Posterior vena cava (tissue), 2 donors: ENCODE data around the gene AADAT. TPM values are rescaled to one million over a fixed set of nuclear protein-coding genes. Genes with fewer than 3 reads are reported as not detected.

Experiments
- DNase-seq: peaks from one replicate; pipeline ENCODE4 v3.0.0-alpha.2; 2020; ENCODE audit warnings: low spot score
- intact Hi-C, 2 donors: fragments of 100-400 bp; cut with DNase I; formaldehyde crosslinking; loops; one replicate each; pipeline versions ENCODE4 v1.14.1 to v1.14.2; 2022 to 2023
- total RNA-seq, 2 donors: library from RNA; stranded (reverse); fragmentation: NEBNext Ultra II Directional; extraction: Animal tissue kit (Norgen Biotek cat#: 25700); gene quantifications; one replicate each; pipeline ENCODE4 v1.2.1, GENCODE V29; 2021
- donor health status: DM: yes; HTN: yes; CAD: no.
- donor health status: DM: yes; HTN: yes; CAD: no.

The AADAT gene
- total RNA-seq, 2 donors from 2014 or later: 3.5 to 4.4 TPM

DNA sequence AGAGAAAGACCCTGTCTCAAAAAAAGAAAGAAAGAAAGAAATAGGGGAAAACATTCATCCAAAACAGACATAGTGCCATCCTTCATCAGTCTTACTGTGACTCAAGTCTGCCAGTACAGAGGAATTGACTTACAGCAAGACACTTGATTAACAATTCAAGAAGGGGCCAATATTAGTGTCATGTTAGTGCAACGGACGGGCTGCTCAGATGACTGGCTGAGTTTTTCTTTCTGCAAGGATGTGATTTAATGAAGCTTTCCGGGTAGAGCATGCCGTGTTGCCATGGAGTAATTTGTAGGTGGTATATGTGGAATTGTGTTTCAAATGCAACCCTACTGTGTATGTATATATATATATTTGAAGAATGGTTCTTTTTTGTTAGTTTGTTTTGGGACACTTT is 51.0 kb downstream of the AADAT start:
- no peak for DNase-seq
- intact Hi-C loops: no loop called here

DNA sequence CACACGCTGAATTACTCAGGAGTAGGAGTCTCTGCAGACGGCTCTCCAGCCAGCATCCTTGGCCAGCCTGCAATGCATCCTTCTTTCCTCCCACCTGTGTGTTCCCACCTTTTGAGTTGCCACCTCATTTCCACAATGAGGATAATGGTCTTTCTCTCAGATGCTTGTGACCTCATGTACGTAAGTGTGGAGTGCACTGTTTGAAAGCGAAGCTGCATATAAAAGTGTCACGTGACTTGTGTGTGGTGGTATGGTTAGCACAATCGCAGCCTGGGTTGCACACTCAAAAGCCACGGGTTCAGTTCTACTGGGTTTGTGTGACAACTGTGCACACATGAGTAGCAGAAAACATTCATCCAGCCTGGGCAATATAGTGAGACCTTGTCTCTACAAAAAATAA is 51.5 kb downstream of the AADAT start:
- intact Hi-C loops: no loop called here
- DNase-seq: no peak

DNA sequence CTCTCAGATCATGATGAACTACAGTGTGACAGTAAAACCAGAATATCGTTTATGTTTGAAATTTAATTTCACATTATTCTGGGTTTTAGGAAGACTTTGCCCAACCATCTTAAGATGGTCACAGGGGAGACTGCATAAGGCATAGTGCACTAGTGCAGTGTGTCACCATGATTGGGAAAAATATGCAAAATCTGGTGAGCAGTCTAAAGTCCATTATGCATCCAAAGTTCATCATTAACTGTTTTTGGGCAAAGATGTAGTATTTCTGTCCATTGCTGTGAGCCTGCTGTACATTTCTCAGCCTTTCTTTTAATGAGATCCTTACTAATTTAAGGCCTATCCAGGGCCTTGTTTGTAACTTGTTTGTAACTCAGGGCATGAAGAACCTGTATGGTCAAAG is 52.3 kb downstream of the AADAT start:
- DNase-seq: no peak
- intact Hi-C loops: no loop called here

DNA sequence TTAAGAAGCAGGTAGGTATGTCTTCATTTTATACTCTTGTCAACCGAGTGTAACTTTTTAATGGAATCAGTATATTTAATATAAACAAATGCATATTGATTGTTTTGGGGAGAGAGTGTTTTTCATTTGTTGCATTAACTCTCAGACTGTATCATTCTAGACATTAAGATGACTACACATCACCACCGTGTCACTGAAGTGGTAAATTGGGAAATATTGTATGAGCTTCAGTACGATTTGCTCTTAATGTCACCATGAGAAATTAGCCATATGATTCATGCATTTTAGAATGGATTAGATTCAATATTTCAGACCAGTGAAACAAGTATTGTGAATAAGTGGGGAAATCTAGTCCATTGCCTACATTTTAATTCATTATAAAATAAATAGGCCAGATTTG is 53.9 kb downstream of the AADAT start:
- DNase-seq: no peak
- intact Hi-C loops: no loop called here

DNA sequence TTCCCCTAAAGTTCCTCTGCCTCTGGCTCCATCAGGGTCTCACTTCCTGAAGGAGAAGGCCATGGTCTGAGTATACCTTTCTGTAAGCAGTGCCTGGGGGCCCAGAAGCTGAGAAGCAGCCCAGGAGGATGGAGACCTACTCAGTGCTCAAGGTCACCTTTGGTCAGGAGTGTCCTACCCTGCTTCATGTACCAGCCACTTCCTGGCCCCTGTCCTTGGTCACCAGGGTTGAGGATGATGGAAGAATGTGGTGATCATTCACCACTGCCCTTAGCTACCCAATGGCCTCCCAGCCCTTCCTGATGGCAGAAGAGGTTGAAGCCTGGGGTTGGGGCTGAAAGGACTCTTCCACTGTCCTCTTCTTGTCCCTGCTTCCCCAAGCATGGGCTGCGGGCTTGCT is 54.5 kb downstream of the AADAT start:
- no peak for DNase-seq
- intact Hi-C loops: no loop called here

DNA sequence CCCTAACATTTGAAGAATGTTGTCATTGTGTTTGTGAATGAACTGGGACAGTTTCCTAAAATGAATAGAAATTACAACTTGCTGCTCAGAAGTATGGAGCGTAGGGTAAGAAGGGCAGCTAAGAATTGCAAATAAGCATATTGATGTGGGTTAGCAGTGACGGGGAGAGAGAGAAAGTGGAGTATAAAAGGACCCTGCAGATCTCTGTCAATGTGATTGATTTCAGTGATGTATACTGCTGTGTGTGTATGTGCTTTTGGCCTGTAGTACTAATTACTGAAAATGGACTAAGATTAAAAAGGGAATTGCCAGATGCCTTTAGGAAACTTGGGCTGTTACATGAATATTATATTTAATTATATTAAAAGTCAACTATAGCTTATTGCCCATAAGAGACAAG is 55.8 kb downstream of the AADAT start:
- intact Hi-C loops: no loop called here
- DNase-seq: no peak

DNA sequence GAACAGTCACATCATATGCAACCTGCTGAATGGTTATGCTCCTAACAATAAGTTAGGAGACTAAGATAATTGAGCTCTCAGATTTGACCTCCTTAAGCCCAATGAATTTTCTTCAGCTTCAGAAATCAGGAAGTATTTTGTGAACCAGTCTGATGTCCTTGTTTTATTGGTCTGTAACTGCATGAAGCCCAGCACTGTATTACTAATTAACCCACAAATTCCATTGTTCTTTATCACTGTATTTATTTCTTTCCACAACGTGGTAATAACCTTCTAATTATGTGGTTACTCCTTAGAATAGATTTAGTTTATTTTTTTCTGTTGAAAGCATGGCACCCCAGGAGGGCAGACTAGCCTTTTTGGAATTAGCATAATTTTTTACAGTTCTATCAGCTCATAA is 59.6 kb downstream of the AADAT start:
- intact Hi-C loops: no loop called here
- no peak for DNase-seq

DNA sequence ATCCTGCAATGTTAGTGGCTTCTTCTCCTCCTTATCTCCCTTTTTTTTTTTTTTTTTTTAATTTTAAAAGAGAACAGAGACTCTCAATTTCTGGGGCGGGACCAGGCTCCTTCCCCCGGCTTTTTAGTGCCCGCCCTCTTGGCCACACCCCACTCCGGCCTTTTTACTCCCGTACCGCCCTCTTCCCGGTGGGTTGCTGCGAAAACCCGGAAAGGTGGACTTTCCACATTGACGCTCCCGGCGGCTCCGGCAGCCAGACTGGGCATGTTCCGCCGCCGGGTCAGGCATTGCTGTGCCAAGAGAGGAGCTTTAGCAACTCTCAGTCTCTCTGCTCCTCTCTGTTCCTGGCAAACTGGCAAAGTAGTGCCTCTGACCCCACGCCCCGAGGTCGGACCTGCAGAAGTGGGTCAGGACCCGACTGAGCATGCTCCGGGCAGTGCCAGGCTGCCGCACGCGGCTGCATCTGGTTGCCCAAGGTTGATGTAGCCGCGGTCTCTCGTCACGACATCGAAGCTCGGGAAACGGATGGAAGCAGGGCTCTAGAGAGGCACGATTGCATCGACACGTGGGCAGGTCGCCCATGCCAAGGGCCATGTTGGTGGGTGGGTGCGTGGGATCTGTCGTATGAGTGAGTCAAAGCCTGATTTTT is 62.5 kb downstream of the AADAT start:
- intact Hi-C loops: loop anchor here in 1 of 2 donors (10.0 kb wide), 1 partner anchor 273 kb away; the partner anchor contains the start of gene HPF1
- peak; percentile 98 for DNase-seq

DNA sequence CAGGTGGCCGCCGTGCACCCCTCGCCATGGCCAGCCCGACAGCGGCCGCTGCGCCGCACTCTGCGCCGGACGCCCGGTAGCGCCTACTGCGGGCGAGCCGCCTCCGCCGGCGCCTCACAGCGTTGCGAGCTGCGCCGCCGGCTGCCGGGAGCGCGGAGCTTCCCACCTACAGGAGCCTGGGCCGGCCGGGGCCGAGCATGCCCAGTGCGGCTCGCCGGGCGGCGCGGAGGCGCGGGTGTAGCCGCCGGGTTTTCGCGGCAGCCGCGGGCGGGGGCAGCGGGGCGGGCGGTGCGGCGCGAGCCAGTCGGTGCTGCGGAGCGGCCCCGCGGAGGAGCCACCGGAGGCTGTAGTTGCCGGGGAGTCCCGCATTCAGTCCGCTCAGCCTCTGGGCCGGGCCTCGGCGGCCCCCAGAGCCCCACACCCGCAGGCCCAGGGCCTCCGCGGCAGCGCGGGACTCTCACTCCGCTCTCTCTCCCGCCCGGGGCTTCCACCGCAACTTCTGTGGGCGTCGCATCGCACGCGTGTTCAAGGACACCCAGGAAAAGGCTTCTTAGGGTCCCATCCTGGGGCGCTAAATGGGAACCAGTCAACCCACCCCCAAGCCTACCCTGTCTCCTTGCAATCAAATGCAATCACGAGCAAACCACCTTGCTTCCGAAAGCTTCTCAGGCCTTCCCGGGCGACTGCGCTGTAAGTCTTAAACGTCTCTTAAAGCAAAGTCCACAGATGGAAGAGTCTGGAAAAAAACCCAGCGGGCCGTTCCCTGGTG is 63.3 kb downstream of the AADAT start, which contains the start of gene MFAP3L:
TSS of gene MFAP3L (minus strand) at position 143 of the 769 bp plus-strand sequence. CDS start 20,518 bp downstream, outside the sequence.
- intact Hi-C loops: loop anchor here in 1 of 2 donors (10.0 kb wide), 1 partner anchor 272 kb away; the partner anchor contains the start of gene HPF1
- peak; percentile 95 for DNase-seq

DNA sequence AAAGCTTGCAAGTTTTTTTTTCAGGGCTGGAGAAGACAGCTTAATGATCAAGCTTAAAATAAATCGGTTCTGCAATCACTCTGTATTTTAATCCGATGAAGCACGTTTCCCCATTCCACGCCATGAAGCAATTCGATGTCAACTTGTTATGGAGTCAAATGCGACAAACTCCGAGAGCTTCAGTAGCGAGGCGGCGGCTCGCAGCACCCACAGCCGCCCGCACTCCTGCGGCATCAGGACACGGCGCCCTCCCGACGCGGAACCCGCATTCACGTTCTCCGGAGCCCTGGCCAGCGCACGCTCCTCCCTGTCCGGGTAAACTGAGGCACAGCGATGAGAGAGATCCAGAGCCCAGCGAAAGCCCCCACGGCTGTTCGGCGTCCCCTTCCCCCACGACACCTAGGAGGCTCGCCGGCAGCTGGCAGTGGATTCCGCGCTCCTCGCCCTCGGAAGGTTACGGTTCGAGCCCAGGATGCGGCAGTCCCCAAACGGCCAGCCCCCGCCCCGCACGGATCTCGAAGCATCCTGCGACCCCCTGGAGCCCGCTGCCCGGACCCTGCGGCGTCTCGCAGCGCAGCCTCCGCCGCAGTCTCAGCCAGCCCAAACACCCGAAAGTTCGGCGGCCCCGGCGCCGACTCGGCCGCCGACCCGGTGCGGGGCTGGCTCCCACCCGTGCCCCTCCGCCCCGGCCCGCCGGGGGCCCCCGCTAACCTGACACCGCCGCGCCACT is 64.1 kb downstream of the AADAT start:
- DNase-seq: peak; percentile 81
- intact Hi-C loops: loop anchor here in 1 of 2 donors (10.0 kb wide), 1 partner anchor 271 kb away; the partner anchor contains the start of gene HPF1

DNA sequence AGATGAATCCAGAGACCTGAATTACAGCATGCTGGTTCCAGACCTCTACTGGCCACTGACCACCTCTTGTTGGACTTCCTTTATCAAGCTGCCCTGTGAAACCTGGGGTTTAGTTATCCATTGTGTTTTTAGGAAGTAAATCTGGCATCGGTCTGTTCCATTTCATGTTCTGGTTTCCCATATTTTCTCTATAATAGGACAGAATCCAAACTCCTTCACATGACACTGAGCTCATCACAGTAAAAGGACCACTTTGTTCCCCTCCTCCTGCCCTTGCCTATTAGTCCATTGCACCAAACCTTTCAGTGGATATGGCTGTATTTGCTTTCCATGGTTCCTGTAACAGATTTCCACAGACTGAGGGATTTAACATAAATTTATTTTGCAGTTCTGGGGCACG is 67.5 kb downstream of the AADAT start:
- DNase-seq: no peak
- intact Hi-C loops: loop anchor here in 1 of 2 donors (10.0 kb wide), 1 partner anchor 267 kb away; the partner anchor contains the start of gene HPF1

DNA sequence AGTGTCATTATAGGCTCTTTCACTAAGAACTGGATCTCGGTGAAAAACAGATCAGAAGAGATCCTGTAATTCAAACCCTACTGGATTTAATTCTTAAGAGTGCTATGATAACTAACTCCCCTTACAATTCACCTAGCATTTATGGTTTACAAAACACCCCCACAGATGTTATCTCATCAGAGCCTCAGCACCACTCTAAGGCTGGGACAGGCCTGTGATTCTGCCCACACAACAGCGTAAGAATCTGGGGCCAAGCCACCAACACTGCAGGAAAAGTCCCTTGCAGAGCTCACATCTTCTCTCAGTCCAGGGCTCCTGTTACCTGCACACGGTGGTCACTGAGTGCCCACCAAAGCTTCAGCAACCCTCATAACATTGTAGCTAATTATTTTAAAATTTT is 72.5 kb downstream of the AADAT start:
- intact Hi-C loops: no loop called here
- no peak for DNase-seq

DNA sequence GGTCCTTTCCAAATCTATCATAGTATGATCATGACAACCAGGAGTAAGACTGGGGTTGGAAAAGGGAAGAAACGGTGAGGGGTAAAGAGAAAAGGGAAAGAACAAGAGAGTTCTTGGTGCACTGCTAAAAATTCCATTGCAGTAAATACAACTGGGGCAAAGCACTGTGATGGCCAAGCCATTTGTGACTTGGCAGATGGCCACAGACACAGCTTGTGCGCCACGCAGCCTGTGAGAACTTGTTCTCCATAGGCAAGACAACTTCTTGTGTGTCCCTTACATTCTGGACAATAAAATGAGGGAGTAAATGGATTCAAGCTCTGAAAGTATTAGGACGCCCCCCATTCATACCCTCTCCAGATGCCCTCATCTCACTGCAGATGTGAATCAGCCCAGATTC is 74.5 kb downstream of the AADAT start:
- intact Hi-C loops: no loop called here
- DNase-seq: no peak

DNA sequence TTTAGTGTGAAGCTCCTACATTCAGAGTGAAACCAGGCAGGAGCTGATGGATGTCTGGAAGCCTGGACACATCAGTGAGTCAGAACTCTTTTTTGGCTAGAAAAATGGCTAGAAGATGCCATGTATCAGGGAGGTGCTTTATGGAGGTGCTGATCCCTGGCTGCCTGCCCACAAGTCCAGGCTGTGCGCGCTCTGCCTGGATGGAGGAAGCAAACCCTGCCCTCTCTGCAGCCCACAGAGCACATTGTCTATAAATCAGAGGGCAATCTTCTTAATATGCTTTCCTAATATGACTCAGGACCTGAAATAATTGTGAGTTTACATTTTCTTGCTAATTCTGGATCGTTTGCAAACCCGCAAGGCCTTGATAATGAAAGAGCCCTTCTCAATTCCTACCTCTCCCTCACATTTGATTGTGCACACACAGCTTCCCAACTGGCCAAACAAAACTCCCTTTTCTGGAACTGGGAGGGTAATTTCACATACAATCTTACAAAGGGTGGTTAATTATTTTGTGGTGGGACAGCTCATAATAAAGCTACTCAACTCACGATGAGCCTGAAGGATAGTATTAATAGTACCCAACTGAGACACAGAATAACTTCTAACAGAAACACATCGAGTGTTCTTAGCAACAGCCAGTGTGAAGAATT is 75.3 kb downstream of the AADAT start:
- no peak for DNase-seq

DNA sequence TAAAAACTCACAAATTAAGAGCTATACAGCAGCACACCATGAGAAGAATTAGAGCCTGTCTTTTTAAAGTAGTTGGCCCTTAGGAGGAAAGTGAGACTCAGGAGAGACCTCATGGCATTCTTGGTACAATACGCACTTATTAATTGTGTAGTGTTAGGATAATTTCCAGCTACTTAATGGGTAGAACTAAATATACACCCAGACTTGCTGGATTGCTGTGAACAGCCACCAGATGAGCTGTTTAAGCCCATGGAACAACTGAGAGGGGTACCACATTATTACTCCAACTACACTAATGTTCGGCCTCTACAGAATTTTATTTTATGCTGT is 77.2 kb downstream of the AADAT start:
- intact Hi-C loops: no loop called here
- DNase-seq: no peak

More for the DNA sequence above, 75.3 kb downstream of the AADAT start:
- intact Hi-C loops: no loop called here

DNA sequence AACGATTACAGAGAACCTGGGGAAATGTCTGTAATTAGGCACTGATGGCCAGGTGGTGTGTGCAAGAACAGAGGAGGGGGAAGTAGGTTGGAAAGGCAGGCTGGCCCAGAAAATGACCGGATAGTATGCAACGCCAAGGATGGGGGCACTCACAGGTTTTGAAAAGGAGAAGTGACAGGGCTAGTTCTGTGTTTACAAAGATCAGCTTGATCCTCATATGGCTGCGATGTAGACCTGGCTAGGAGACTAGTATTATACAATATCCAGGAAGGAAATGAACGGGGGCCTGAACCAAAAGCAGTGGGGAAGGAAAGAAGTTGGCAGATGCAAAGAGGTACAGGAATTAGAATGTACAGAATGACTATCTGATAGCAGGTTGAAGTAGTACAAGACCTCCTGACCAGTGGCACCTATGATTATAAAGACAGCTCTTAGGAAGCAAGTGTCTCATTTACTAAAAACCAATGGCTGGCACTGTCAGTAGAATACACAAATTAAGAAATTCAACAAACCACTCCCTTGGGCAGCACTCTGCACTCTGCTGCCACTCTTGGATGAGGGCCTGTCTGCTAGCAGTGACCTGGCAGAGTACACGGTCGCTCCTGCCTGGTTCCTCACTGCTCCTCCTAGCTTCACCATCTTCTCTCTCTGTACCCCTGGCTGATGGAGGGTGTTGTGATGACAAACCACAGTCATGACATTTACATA is 77.7 kb downstream of the AADAT start:
- intact Hi-C loops: no loop called here
- no peak for DNase-seq
